Middle frontal gyrus (tissue), 1 donor: ENCODE measurements around the gene DDX49.
"Not testable (repeated sequence)": the region's sequence is repeated elsewhere in the genome, so short reads cannot be mapped to it uniquely, and the experiment has no call there.

ENCODE experiments used
- DNase-seq: peaks from one replicate; pipeline ENCODE4 v3.0.0-alpha.2; 2015; ENCODE audit warnings: low spot score; ENCODE audit errors: extremely low spot score

The DDX49 gene

GRCh38 chr19:18895824-18896341 lies 23.6 kb upstream of the DDX49 start, which contains the start of gene CERS1:
Gene CERS1, minus strand, starts transcription at chr19:18896158. Its CDS starts 86 bp downstream, at chr19:18896072.
- peak; percentile 64 for DNase-seq

GRCh38 chr19:18896421-18896841 lies 23.1 kb upstream of the DDX49 start:
- no peak for DNase-seq

GRCh38 chr19:18897094-18898029 lies 22.2 kb upstream of the DDX49 start:
- DNase-seq, result no peak

GRCh38 chr19:18898081-18898606 lies 21.4 kb upstream of the DDX49 start:
- DNase-seq, result no peak

- no peak for DNase-seq
These were observed 20.7 kb upstream of the DDX49 start for GRCh38 chr19:18898607-18899408.

GRCh38 chr19:18899624-18900560 lies 19.6 kb upstream of the DDX49 start:
- no peak for DNase-seq

- no peak for DNase-seq
These were observed 18.6 kb upstream of the DDX49 start for GRCh38 chr19:18900700-18901481.

GRCh38 chr19:18901491-18901890 lies 18.0 kb upstream of the DDX49 start:
- DNase-seq, result no peak

GRCh38 chr19:18902519-18902918 lies 17.0 kb upstream of the DDX49 start:
- not testable (repeated sequence) for DNase-seq

GRCh38 chr19:18903156-18904037 lies 16.1 kb upstream of the DDX49 start:
- no peak for DNase-seq

- no peak for DNase-seq
These were observed 15.0 kb upstream of the DDX49 start for GRCh38 chr19:18904334-18905057.

- DNase-seq, result no peak
These were observed 14.5 kb upstream of the DDX49 start for GRCh38 chr19:18905058-18905456.

GRCh38 chr19:18905513-18906236 lies 13.8 kb upstream of the DDX49 start:
- DNase-seq, result no peak

- DNase-seq, result peak; percentile 40
These were observed 12.7 kb upstream of the DDX49 start for GRCh38 chr19:18906605-18907519.

- DNase-seq, result no peak
These were observed 10.4 kb upstream of the DDX49 start for GRCh38 chr19:18908917-18909619.

GRCh38 chr19:18910010-18910409 lies 9.5 kb upstream of the DDX49 start:
- DNase-seq, result no peak
